HG03064 (cell line): ENCODE data around the gene FN1.
"Not testable (repeated sequence)": the region's sequence is repeated elsewhere in the genome, so short reads cannot be mapped to it uniquely, and the experiment has no call there.

Source experiments
- ATAC-seq: cut with Tn5 transposase; IDR thresholded peaks from one replicate; pipeline ENCODE4 v1.9.1; 2021; ENCODE audit warnings: low read depth; ENCODE audit not compliant: unreplicated experiment

FN1 gene

GRCh38 chr2:215409331-215410127 is 26.3 kb downstream of the FN1 start:
- no peak for ATAC-seq

GRCh38 chr2:215408441-215408840 is 27.4 kb downstream of the FN1 start:
- ATAC-seq: not testable (repeated sequence)

- ATAC-seq: no peak
Observed at GRCh38 chr2:215407590-215408264, 28.1 kb downstream of the FN1 start.

GRCh38 chr2:215407061-215407460 is 28.8 kb downstream of the FN1 start:
- ATAC-seq: no peak

DNA sequence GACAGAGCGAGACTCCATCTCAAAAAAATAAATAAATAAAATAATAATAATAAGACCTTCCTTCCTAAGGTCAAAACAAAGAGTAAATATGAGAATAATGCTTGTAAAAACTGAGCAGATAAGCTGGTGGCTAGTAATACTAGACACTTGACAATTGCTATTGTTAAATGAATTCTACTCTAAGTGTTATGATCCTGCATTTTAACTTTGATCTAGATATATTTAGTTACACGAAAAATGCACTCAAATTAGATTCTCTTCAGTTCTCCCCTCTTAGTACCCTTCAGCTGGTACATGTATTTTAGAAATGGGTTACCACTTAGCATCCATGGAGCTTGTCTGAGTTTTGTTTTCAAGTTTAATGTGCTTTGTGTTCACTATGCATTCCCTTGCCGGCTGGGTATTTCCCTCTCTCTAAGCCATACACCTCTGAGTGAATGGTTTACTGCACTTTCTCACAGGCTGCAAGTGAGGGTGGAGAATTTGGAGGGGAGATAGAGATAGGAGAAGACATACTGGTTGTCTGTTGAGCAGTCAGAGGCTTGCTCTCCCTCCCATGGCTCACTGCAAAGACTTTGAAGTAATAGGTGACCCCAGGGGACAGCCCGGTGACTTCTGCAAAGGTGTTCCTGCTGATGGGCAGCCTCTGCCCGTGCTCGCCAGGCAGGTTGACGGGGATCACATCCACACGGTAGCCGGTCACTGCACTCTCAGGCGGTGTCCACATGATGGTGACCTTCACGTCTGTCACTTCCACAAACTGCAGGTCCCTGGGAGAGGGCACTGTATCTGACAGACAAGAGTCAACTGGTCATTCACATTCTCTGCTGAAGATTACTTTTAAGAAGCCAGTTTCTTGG is 29.9 kb downstream of the FN1 start:
- no peak for ATAC-seq

DNA sequence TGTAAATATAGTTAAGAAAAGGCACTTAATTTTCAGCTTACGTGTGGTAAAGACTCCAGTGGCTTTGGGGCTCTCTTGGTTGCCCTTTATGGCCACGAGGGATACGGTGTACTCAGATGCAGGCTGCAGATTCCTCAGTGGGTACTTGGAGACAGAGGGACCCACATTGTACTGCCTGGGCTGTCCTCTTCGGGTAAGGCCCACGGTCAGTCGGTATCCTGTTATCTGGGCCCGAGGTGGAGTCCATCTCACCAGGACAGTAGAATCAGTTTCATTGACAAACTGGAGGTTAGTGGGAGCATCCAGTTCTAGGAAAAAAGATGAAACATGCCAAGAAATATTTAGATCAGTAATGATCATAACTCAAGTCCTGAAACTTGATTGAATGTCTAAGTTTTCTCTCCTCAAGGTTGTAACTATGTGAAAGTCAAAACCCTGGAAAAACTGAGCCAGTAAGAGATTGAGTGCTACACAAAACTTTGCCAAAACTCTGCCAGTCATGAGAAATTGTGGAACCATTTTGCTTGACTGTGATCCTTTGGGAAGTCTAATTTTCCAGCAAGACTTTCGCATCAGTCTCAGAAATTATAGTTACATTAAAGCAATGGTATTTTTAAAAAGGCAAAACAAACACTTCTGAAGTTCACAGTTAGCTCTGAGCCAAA is 31.4 kb downstream of the FN1 start:
- ATAC-seq: no peak

DNA sequence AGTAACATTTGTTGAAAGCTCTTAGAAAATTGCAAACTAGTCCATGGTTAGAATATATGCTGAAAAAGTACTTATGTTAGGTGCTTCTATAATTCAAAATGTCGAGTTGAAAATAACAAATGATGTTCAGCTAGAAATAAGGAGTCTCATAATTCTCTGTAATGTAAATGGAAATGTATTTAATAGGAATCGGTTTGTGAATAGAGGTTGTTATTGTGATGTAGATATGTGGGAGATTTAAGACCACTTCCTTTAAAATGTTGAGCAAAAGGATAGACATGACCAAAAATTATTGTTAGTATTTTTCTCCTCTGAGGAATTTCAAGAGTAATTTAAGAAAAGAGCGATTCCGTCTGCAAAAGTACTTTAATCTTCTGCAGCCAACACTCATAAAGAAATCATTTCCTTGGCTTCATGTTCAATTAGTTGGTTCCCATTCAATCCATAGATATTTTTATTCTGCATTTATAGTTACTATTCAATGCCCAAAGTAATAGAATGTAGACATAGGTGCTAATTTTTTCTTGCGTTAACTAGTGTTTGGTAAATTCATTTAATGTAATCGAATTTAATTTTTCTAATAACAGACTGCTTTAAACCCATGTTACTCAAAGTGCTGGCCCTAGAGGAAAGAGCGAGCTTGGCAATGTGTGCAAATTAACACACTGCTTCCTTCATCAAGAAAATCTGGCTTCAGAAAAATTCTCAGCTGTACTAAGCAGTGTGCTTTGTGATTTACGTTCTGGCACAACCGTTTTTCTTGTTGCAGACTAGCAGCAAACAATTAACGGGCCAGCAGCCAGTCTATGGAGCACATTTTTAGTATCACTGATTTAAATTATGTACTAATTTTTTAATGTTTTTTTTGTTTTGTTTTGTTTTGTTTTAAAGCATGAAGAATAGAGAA is 32.2 kb downstream of the FN1 start:
- no peak for ATAC-seq

DNA sequence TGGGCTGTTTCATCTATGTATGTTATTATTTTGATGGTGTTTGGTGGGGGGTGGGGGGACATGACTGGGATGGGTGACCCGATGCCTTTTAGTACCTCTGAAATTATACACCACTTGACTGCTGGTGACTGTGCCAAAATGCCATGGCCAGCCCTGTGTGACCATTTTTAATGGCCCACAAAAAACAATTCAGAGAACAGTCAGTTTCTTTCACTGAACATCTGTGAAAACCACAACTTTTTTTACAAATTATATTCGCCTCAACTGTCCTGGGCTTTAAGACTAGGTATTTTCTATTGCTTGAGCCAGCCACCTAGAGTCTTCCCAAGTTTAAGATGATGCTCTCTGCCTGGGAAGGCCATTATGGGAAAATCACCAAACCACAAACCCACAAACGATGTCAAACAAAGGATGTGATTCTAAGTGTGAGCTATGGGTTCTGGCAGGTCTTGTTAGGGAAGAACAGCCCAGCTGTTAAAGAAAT is 33.9 kb downstream of the FN1 start:
- ATAC-seq: no peak

- no peak for ATAC-seq
Observed at GRCh38 chr2:215399067-215399716, 36.7 kb downstream of the FN1 start.

GRCh38 chr2:215397632-215398341 is 38.1 kb downstream of the FN1 start:
- ATAC-seq: no peak

- no peak for ATAC-seq
Observed at GRCh38 chr2:215396595-215397313, 39.1 kb downstream of the FN1 start.

- no peak for ATAC-seq
Observed at GRCh38 chr2:215395687-215396460, 40.0 kb downstream of the FN1 start.

DNA sequence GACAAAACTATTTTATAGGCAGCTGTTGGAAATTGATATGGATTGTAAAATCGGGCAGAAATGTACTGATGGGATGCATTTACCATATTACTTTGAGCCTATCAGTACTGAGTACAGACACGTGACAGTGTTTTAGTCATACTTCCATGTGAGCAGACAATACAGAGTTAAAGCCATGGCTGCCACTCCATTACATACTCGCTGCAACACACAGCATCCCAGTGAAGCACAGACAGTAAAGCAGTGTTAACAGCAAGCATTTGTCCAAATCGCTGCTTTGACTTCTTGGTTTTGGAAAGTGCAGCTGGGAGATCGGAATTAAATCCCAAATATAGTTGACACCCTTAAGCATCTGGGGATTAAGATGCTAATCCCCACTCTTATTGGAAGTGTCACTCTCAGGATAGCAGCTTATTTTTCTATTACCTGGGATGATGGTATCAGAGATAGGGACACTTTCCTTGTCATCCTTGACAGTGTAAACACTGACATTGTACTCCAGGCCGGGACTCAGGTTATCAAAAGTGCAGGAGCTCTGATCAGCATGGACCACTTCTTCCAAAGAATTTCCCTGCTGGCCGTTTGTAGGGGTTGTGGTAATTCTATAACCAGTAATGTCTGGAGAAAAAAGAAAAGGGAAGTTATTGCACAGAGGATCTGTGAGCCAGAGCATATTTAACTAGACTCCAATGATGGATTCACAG is 41.6 kb downstream of the FN1 start:
- ATAC-seq: no peak

GRCh38 chr2:215392687-215393270 is 43.1 kb downstream of the FN1 start:
- no peak for ATAC-seq

- ATAC-seq: no peak
Observed at GRCh38 chr2:215392164-215392563, 43.7 kb downstream of the FN1 start.

DNA sequence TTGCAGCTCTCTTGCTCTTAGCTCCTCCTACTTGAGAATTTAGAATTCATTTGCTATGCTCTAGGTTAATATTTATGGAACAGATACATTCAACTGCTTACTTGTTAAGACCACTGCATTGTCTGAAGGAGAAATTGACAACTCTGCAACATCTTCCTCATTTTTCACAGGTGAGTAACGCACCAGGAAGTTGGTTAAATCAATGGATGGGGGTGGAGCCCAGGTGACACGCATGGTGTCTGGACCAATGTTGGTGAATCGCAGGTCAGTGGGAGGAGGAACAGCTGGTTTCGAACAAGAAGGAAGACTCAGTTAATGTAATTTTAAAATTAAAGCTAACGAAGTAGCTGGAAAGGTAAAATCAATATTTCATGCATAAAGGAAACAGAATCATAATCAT is 44.3 kb downstream of the FN1 start:
- ATAC-seq: no peak
